Measurements from ENCODE around the gene SLC39A8. TPM values are rescaled to one million over a fixed set of nuclear protein-coding genes. Genes with fewer than 3 reads are reported as not detected.
A peak's percentile ranks its signal among the peaks of the same experiment; 100 is the strongest.

Gene SLC39A8
- total RNA-seq, 1 donor from 2014 or later = 3.1 TPM

- peak; percentile 65 for ATAC-seq
Measured at GRCh38 chr4:102339018-102339417, 6.3 kb downstream of the SLC39A8 start.

- peak; percentile 47 for ATAC-seq
Measured at GRCh38 chr4:102338405-102338804, 6.9 kb downstream of the SLC39A8 start.

GRCh38 chr4:102335616-102336015 is 9.7 kb downstream of the SLC39A8 start:
- no peak for ATAC-seq

GRCh38 chr4:102334624-102335023 is 10.7 kb downstream of the SLC39A8 start:
- ATAC-seq = no peak

GRCh38 chr4:102333787-102334186 is 11.5 kb downstream of the SLC39A8 start:
- ATAC-seq = no peak

- no peak for ATAC-seq
Measured at GRCh38 chr4:102328045-102328444, 17.2 kb downstream of the SLC39A8 start.

- ATAC-seq = no peak
Measured at GRCh38 chr4:102326951-102327350, 18.3 kb downstream of the SLC39A8 start.

GRCh38 chr4:102324730-102325129 is 20.6 kb downstream of the SLC39A8 start:
- no peak for ATAC-seq

GRCh38 chr4:102322736-102323135 is 22.5 kb downstream of the SLC39A8 start:
- ATAC-seq = no peak

GRCh38 chr4:102321260-102321995 is 23.9 kb downstream of the SLC39A8 start:
- ATAC-seq = no peak

GRCh38 chr4:102319594-102319993 is 25.7 kb downstream of the SLC39A8 start:
- ATAC-seq = no peak

GRCh38 chr4:102318526-102318925 is 26.8 kb downstream of the SLC39A8 start:
- no peak for ATAC-seq

- no peak for ATAC-seq
Measured at GRCh38 chr4:102318105-102318504, 27.2 kb downstream of the SLC39A8 start.

- ATAC-seq = no peak
Measured at GRCh38 chr4:102317459-102317858, 27.8 kb downstream of the SLC39A8 start.

- no peak for ATAC-seq
Measured at GRCh38 chr4:102316585-102316984, 28.7 kb downstream of the SLC39A8 start.

GRCh38 chr4:102315532-102315931 is 29.8 kb downstream of the SLC39A8 start:
- ATAC-seq = no peak

GRCh38 chr4:102312417-102312816 is 32.9 kb downstream of the SLC39A8 start:
- no peak for ATAC-seq

GRCh38 chr4:102311912-102312311 is 33.4 kb downstream of the SLC39A8 start:
- ATAC-seq = no peak

GRCh38 chr4:102311407-102311806 is 33.9 kb downstream of the SLC39A8 start:
- no peak for ATAC-seq

GRCh38 chr4:102308032-102308799 is 37.1 kb downstream of the SLC39A8 start:
- ATAC-seq = no peak

GRCh38 chr4:102305666-102306065 is 39.6 kb downstream of the SLC39A8 start:
- no peak for ATAC-seq

GRCh38 chr4:102302762-102303161 is 42.5 kb downstream of the SLC39A8 start:
- ATAC-seq = no peak

GRCh38 chr4:102301167-102301566 is 44.1 kb downstream of the SLC39A8 start:
- no peak for ATAC-seq
